Tibial artery (tissue), 4 donors: ENCODE measurements around the gene SYNM.

ENCODE experiments used
- DNase-seq, 2 donors: peaks; one replicate each; pipeline ENCODE4 v3.0.0-alpha.2; 2019
- H3K27ac ChIP-seq, 2 donors: fragments of 200-600 bp; sonication (generic) in 1 of 2; 1 replicate in 1 of 2; 2 replicates in 1 of 2; pipeline ENCODE4 v1.5.1; 2018 to 2019; ENCODE audit warnings: mild to moderate bottlenecking in 1 of 2
- H3K27me3 ChIP-seq, 2 donors: fragments of 200-600 bp; sonication (generic) in 1 of 2; one replicate each; pipeline versions ENCODE4 v1.5.1 to v1.6.0; 2016 to 2019
- H3K36me3 ChIP-seq, 3 donors: fragments of 200-600 bp; sonication (generic) in 2 of 3; one replicate each; pipeline ENCODE4 v1.5.1; 2016 to 2019; ENCODE audit warnings: mild to moderate bottlenecking in 2 of 3
- H3K4me1 ChIP-seq, 4 donors: fragments of 200-600 bp; sonication (generic) in 2 of 4; 1 replicate in 3 of 4; 2 replicates in 1 of 4; pipeline ENCODE4 v1.5.1; 2016 to 2019
- H3K4me3 ChIP-seq, 2 donors: fragments of 200-600 bp; sonication (generic) in 1 of 2; 1 replicate in 1 of 2; 2 replicates in 1 of 2; pipeline ENCODE4 v1.5.1; 2018 to 2019; ENCODE audit warnings: mild to moderate bottlenecking in 2 of 2
- H3K9me3 ChIP-seq, 3 donors: fragments of 200-600 bp; sonication (generic) in 1 of 3; one replicate each; pipeline ENCODE4 v1.5.1; 2016 to 2019
- intact Hi-C: fragments of 100-400 bp; cut with DNase I; formaldehyde crosslinking; loops from one replicate; pipeline ENCODE4 v1.15.0; 2023; ENCODE audit warnings: low total_unique reads
- TF ChIP-seq, protein P1 (sequence below), 2 experiments: fragments of 200-600 bp in 1 of 2; fragments of 450-650 bp in 1 of 2; IDR thresholded peaks; one replicate each; pipeline ENCODE4 v1.5.1; 2017 to 2019; ENCODE audit warnings: antibody characterized with exemption in 2 of 2, mild to moderate bottlenecking in 1 of 2, moderate library complexity in 1 of 2

SYNM gene

DNA sequence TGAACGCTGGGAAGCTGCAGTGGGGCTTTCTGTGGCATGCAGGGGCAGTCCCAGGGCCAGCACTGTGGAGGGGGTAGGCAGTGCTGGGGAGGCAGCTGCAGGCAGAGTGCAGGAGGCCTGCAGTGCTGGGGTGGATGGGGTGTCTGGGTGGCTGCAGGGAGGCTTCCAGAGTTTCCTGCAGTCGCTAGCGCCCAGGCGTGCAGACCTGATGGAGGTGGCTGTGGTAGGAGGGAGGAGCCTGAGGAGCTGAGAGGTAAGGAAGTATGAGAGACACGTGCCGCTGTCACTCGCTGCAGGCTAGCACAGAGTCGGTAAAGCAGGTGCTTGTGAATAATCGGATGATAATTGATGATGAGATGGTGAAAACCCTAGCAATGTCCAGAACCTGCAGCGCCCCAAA lies 16.3 kb downstream of the SYNM start:
- Histone ChIP-seq H3K27me3 (no peaks in the 10 kb centered on the region), H3K9me3 (no peaks in the 10 kb centered on the region), H3K4me1 (peaks cover 0 to 96% (median 69%) of the 10 kb centered on the region in 4 donors), H3K36me3 (peaks cover 12 to 27% (median 22%) of the 10 kb centered on the region in 3 donors), H3K27ac (peak overlapping the region; percentile 77 to 92), H3K4me3 (no peak overlapping the region)
- intact Hi-C loops: loop anchor here (5.0 kb wide), 1 partner anchor 46 kb away; no protein-coding TSS in a partner anchor
- peak in 1 of 2 donors; percentile 63 for DNase-seq
- TF ChIP-seq, protein P1, sequence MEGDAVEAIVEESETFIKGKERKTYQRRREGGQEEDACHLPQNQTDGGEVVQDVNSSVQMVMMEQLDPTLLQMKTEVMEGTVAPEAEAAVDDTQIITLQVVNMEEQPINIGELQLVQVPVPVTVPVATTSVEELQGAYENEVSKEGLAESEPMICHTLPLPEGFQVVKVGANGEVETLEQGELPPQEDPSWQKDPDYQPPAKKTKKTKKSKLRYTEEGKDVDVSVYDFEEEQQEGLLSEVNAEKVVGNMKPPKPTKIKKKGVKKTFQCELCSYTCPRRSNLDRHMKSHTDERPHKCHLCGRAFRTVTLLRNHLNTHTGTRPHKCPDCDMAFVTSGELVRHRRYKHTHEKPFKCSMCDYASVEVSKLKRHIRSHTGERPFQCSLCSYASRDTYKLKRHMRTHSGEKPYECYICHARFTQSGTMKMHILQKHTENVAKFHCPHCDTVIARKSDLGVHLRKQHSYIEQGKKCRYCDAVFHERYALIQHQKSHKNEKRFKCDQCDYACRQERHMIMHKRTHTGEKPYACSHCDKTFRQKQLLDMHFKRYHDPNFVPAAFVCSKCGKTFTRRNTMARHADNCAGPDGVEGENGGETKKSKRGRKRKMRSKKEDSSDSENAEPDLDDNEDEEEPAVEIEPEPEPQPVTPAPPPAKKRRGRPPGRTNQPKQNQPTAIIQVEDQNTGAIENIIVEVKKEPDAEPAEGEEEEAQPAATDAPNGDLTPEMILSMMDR (IDR thresholded peaks at IDR 0.05): no peak

DNA sequence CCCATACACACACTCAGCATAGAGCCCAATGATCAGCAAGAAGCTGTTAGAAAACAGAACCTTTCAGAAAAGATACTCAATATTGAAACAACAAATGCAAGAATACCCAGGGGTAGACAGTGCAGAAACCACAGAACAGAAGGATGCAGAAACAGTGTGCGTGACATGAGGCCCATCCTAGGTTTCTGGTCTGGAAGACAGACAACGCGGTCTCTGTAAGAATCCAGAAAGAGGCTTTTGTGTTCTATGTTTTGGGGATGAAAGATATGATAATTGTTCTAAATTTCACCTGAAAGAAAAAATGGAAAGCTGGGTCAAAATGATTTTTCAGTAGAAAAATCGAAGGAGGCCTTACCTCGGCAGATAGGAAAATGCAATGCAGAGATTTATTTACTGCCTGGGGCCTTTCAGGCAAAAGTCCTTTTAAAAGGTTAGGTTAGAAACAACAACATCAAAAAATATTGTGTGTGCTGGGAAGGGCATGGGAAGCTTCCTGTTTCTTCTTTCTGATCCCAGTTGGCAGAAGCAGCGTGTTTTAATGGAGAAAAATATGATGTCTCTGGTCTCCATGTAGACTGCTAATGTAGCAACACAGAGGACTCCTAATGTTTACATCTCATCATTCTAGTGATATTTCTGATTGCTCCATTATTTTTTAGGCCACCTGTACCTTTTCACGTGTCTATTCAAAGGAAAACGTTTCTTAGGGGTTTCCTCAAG lies 17.0 kb downstream of the SYNM start:
- TF ChIP-seq, protein P1 (IDR thresholded peaks at IDR 0.05): no peak
- H3K27me3 ChIP-seq: no peaks in the 10 kb centered on the region
- DNase-seq: no peak
- H3K27ac ChIP-seq: peak overlapping the region; percentile 77 to 92
- no peaks in the 10 kb centered on the region for H3K9me3 ChIP-seq
- peaks cover 0 to 96% (median 68%) of the 10 kb centered on the region in 4 donors for H3K4me1 ChIP-seq
- H3K36me3 ChIP-seq: peaks cover 5 to 20% (median 17%) of the 10 kb centered on the region in 3 donors
- no peak overlapping the region for H3K4me3 ChIP-seq
- intact Hi-C loops: loop anchor here (5.0 kb wide), 1 partner anchor 45 kb away; no protein-coding TSS in a partner anchor

DNA sequence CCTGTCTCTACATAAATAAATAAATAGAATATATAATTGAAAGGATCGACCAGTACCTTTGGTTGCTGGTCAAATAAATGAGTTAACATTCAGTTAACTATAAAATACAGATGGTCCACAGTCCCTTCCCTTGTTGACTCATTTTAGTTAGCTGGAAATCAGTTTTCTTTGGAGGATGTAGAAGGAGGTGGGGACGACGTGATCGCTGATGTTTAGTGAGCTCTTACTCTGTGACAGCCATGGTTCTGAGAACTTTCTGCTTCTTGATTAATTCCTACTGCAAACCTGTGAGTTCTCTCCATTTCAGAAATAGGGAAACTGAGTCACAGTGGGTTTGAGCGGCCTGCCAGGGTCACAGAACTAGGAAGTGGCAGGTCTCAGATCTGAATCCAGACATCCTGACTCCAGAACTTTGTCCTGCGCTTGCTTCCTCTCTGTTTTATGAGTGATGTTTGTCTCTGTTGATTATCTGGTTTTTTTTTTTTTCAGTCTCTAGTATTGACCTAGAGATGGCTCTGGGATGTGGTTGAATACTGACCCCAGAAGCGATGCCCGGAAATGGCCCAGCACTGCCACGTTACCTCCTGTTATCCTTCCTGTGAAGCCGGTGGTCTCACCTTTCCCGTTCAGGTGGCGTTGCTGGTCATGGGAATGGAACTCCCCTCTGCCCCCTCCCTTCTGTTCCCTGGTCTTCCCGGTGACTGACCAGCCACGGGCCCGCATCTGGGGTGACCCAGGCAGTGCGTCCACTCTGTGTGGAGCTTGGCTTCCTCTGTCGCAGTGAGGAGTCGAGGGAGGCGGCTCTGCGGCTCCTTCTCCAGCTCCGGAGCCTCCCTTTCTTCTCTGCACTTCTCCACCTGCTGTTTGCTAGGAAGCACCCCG lies 18.2 kb downstream of the SYNM start:
- no peak for DNase-seq
- Histone ChIP-seq H3K4me3 (peak overlapping the region; percentile 35 to 43), H3K27ac (peak overlapping the region; percentile 77 to 92), H3K9me3 (no peaks in the 10 kb centered on the region), H3K36me3 (peaks cover 14 to 24% (median 23%) of the 10 kb centered on the region in 3 donors), H3K4me1 (peaks cover 0 to 84% (median 57%) of the 10 kb centered on the region in 4 donors), H3K27me3 (no peaks in the 10 kb centered on the region)
- intact Hi-C loops: loop anchor here (5.0 kb wide), 1 partner anchor 44 kb away; no protein-coding TSS in a partner anchor
- TF ChIP-seq, protein P1 (IDR thresholded peaks at IDR 0.05): no peak

DNA sequence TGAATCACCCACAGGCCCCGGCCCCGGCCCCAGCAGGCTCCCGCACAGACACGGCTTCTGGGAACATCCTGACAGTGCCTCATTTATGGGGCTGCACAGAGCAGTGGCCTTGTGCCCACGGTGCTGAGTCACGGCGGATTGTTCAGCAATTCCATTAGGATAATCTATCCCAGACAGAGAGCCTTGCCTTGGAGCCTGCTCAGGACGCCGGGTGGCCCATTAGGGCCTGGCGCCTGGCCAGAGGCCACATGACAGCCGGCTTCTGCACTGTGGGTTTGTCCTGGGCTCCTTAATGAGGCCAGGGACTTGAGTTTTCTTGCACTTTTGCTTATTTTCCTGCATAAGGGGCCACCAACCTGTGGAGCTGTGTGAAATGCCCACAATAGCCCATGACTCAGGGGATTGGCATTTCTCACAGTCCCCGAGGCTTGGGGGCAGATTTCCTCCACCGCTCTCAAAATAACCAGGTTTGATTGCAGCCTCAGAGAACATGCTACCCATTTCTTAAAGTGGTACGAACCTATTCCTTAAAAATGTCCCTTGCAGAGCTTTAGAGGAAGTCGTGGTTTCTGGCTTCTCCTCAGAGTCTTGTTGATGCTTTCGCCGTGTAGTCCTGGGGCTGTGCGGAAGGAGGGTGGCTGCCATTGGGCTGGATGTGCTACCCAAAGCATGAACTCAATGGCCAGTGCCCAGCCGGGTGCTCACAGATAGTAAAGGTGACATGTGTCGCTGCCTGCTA lies 19.0 kb downstream of the SYNM start:
- Histone ChIP-seq H3K27ac (peak overlapping the region; percentile 77 to 92), H3K4me1 (peaks cover 0 to 77% (median 54%) of the 10 kb centered on the region in 4 donors), H3K36me3 (peaks cover 14 to 27% (median 24%) of the 10 kb centered on the region in 3 donors), H3K4me3 (peak overlapping the region; percentile 35 to 43), H3K27me3 (no peaks in the 10 kb centered on the region), H3K9me3 (no peaks in the 10 kb centered on the region)
- intact Hi-C loops: loop anchor here (5.0 kb wide), 1 partner anchor 43 kb away; no protein-coding TSS in a partner anchor
- TF ChIP-seq, protein P1 (IDR thresholded peaks at IDR 0.05): no peak
- DNase-seq: peak; percentile 87 to 95

DNA sequence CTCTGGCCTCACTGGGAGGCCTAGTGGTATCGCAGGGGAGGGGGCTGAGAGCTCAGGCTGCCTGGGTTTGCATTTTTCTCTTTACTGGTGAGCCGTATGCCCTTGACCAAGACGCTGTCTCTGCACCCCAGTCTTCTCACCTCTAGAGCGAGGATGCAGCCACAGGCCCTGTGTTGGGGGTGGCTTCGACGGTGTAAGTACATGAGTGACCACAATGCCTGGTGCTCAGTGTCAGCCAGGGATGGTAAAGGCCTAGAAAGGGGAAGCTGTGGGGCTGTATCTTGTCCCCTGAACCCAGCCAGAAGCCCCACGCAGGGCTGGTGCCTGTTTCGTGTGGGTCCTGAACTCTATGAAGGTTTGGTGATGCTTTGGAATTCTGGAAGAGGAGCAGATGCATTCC lies 19.8 kb downstream of the SYNM start:
- Histone ChIP-seq H3K9me3 (no peaks in the 10 kb centered on the region), H3K27me3 (no peaks in the 10 kb centered on the region), H3K36me3 (peaks cover 15 to 24% (median 20%) of the 10 kb centered on the region in 3 donors), H3K4me1 (peaks cover 0 to 70% (median 53%) of the 10 kb centered on the region in 4 donors), H3K4me3 (peak overlapping the region; percentile 35 to 43), H3K27ac (peak overlapping the region; percentile 77 to 92)
- TF ChIP-seq, protein P1 (IDR thresholded peaks at IDR 0.05): no peak
- intact Hi-C loops: loop anchor here (5.0 kb wide), 1 partner anchor 43 kb away; no protein-coding TSS in a partner anchor
- peak in 1 of 2 donors; percentile 60 for DNase-seq
